Motor neuron (in vitro differentiated cells): ENCODE results near the gene ASTN2. TPM values are rescaled to one million over a fixed set of nuclear protein-coding genes. Genes with fewer than 3 reads are reported as not detected.
A peak's percentile ranks its signal among the peaks of the same experiment; 100 is the strongest.
"Not testable (repeated sequence)": the region's sequence is repeated elsewhere in the genome, so short reads cannot be mapped to it uniquely, and the experiment has no call there.

Experiments
- ATAC-seq, 8 experiments: fragments of 200-7000 bp; cut with Tn5 transposase; replicated peaks in 6 of 8; 2 replicates each; pipeline ENCODE4 v1.8.0; 2021; ENCODE audit warnings: mild to moderate bottlenecking in 8 of 8, moderate library complexity in 8 of 8
- H3K27ac ChIP-seq, 2 donors: fragments of 250-450 bp; sonication (Bioruptor Pico); 2 replicates each; pipeline ENCODE4 v1.9.0; 2021; ENCODE audit warnings: antibody characterized with exemption in 2 of 2, mild to moderate bottlenecking in 2 of 2, moderate library complexity in 1 of 2
- H3K4me1 ChIP-seq, 2 donors: fragments of 250-450 bp; sonication (Bioruptor Pico); replicated peaks in 1 of 2; 2 replicates each; pipeline ENCODE4 v1.6.1; 2021; ENCODE audit warnings: antibody characterized with exemption in 2 of 2, mild to moderate bottlenecking in 2 of 2, moderate library complexity in 1 of 2
- H3K4me3 ChIP-seq, 5 donors: fragments of 250-450 bp; sonication (Bioruptor Pico); 2 replicates each; pipeline ENCODE4 v1.9.0; 2021; ENCODE audit warnings: antibody characterized with exemption in 5 of 5, mild to moderate bottlenecking in 5 of 5, moderate library complexity in 4 of 5
- WGBS, 10 experiments: fragments of 450-650 bp; shearing (Covaris generic); methylation state at CpG; one replicate each; pipeline ENCODE4 v1.0.0; 2022; 5-methylcytosine and 5-hydroxymethylcytosine counted together
- in situ Hi-C, 9 experiments: fragments of 400-800 bp; cut with MboI; loops; one replicate each; pipeline ENCODE4 v1.15.0; 2021; ENCODE audit warnings: low sequenced_read_pairs in 9 of 9, low pct_unique_long_range_greater_than_20kb in 2 of 9; ENCODE audit not compliant: unreplicated experiment in 9 of 9
- total RNA-seq, 8 experiments: library from RNA; unstranded; fragments of 300-600 nt; gene quantifications; 2 replicates each; pipeline versions ENCODE4 v1.2.3 to v1.2.4, GENCODE V29; 2022

Gene ASTN2
- total RNA-seq, 8 experiments from 2014 or later, result 13.6 to 54.6 (median 17.9) TPM

DNA sequence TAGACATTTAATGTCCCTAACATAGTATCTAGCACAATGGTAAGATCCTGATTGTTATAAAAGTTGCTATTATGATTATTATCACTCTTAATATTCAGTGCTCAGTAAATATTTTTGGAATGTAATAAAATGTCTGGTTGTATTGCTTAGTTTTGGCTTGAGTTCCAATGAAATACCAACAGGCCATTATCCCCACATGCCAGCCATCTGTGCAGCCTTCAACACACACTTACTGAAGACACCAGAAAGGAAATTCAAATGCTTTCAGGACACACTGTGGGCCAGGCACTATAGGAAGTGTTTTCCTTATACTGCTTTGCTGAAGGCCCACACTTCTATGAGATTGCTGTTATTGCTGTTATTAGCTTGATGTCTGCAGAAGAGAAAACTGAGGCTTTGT, 570.2 kb downstream of the ASTN2 start:
- Histone ChIP-seq H3K27ac (no peak overlapping the region), H3K4me3 (no peak overlapping the region), H3K4me1 (no peaks in the 10 kb centered on the region)
- ATAC-seq, result peak in 1 of 8 experiments; percentile 53
- in situ Hi-C loops, result loop anchor here in 1 of 9 experiments (10.0 kb wide), 1 partner anchor 100 kb away; no protein-coding TSS in a partner anchor

DNA sequence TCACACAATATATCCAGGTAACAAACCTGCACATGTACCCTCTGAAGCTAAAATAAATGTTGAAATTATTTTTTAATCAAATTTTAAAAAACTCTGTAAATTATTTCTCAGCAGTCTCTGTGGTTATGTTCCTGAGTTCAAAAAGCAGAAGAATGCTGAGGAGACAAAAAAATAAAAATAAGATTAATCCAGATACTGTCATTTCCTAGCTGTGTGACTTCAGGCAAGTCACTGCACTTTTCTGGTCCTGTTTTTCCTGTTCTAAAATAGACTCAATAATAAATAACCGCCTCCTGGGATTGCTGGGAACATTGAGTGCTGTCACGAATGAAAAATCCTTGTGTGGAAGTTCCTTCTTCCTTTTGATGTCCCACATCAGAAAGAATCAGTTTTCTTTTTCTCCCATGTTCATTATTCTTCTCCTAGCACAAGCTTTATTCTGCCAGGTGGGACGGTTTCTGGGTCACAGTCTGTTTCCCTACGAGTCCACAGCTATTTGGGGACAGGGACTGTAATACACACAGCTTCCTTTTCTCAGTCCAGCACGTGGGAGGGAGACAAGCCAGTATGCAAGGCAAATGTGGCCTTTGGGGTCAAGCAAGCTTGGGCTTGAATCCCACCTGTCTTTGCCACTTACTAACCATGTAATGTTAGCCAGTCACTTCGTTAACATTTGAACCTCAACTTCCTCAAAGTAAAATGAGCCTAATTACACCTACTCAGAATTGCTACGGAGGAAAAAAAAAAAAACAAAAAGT, 570.8 kb downstream of the ASTN2 start:
- H3K4me3 ChIP-seq, result no peak overlapping the region
- WGBS, 10 experiments, result 7 to 84% (median 55%) methylated on average over 2 to 7 of the region's 7 CpGs
- in situ Hi-C loops, result loop anchor here in 1 of 9 experiments (10.0 kb wide), 1 partner anchor 99 kb away; no protein-coding TSS in a partner anchor
- no peak overlapping the region for H3K27ac ChIP-seq
- no peaks in the 10 kb centered on the region for H3K4me1 ChIP-seq
- ATAC-seq, result no peak

- Histone ChIP-seq H3K4me1 (peaks cover 2 to 6% of the 10 kb centered on the region in 2 donors), H3K4me3 (no peak overlapping the region), H3K27ac (no peak overlapping the region)
- WGBS, 10 experiments, result 60 to 100% (median 80%) methylated on average over 1 of the region's 6 CpGs; no CpG with 5 or more reads in 7 of the 10 experiments
- ATAC-seq, result peak in 1 of 8 experiments; percentile 29
- in situ Hi-C loops, result loop anchor here in 1 of 9 experiments (10.0 kb wide), 1 partner anchor 98 kb away; no protein-coding TSS in a partner anchor
Observed at GRCh38 chr9:116842658-116843057, 572.2 kb downstream of the ASTN2 start.

DNA sequence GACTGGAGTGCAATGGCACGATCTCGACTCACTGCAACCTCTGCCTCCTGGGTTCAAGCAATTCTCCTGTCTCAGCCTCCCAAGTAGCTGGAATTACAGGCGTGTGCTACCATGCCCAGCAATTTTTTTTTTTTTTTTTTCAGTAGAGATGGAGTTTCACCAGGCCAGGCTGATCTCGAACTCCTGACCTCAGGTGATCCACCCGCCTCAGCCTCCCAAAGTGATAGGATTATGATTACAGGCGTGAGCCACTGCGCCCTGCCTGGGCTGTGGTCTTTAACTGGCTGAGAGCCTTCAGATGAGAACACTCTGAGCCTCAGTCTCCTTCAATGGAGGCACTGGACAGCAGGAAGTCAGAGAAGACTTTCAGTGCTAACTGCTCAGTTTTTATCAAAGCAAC, 576.4 kb downstream of the ASTN2 start:
- in situ Hi-C loops, ATAC-seq, H3K4me3 ChIP-seq, H3K27ac ChIP-seq: not testable (repeated sequence)
- peaks cover 14% of the 10 kb centered on the region in 2 donors for H3K4me1 ChIP-seq
- 40 to 88% (median 80%) methylated on average over 1 to 7 of the region's 7 CpGs; no CpG with 5 or more reads in 5 of the 10 experiments for WGBS, 10 experiments

GRCh38 chr9:116837018-116837989, 577.6 kb downstream of the ASTN2 start:
- Histone ChIP-seq H3K27ac (no peak overlapping the region), H3K4me1 (peaks cover 14 to 25% of the 10 kb centered on the region in 2 donors), H3K4me3 (no peak overlapping the region)
- WGBS, 10 experiments, result 33 to 83% (median 77%) methylated on average over 2 to 5 of the region's 5 CpGs; no CpG with 5 or more reads in 5 of the 10 experiments
- ATAC-seq, result peak in 7 of 8 experiments; percentile 41 to 86 (median 59)
- in situ Hi-C loops, result no loop called here

GRCh38 chr9:116830321-116830720, 584.5 kb downstream of the ASTN2 start:
- H3K4me3 ChIP-seq, in situ Hi-C loops, ATAC-seq, H3K27ac ChIP-seq: not testable (repeated sequence)
- WGBS, 10 experiments, result 60 to 100% (median 90%) methylated on average over 1 to 2 of the region's 2 CpGs; no CpG with 5 or more reads in 3 of the 10 experiments
- peaks cover 2 to 30% of the 10 kb centered on the region in 2 donors for H3K4me1 ChIP-seq

- Histone ChIP-seq H3K27ac (no peak overlapping the region), H3K4me1 (peaks cover 7 to 25% of the 10 kb centered on the region in 2 donors), H3K4me3 (no peak overlapping the region)
- ATAC-seq, result peak in 5 of 8 experiments; percentile 28 to 67 (median 58)
- WGBS, 10 experiments, result 36 to 83% (median 55%) methylated on average over 1 to 6 of the region's 6 CpGs; no CpG with 5 or more reads in 3 of the 10 experiments
- in situ Hi-C loops, result no loop called here
Observed at GRCh38 chr9:116821633-116822229, 593.1 kb downstream of the ASTN2 start.

GRCh38 chr9:116819116-116819515, 595.7 kb downstream of the ASTN2 start:
- no peak overlapping the region for H3K4me3 ChIP-seq
- peak overlapping the region in 1 of 2 donors; percentile 13 for H3K27ac ChIP-seq
- in situ Hi-C loops, result no loop called here
- WGBS, 10 experiments, result 0 to 83% (median 27%) methylated on average over 1 of the region's 1 CpG; no CpG with 5 or more reads in 4 of the 10 experiments
- peaks cover 7 to 25% of the 10 kb centered on the region in 2 donors for H3K4me1 ChIP-seq
- ATAC-seq, result peak in 5 of 8 experiments; percentile 8 to 71 (median 47)

DNA sequence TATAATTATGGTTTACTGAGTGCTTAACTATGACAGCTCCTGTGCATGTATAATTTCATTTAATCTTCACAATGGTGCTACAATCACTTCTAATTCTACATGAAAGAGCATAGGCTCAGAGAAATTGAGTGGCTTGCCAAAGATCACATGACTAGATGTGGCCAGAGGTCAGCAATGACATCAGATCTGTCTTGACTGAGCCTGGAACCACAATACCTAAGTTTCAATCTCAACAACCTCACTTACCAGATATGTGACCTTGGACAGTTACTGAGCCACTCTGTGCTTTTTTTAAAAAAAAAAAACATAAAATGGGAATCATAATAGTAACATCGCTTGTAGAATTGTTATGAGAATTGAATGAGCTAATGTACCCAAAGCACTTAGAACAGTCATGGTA, 597.1 kb downstream of the ASTN2 start:
- in situ Hi-C loops, result no loop called here
- Histone ChIP-seq H3K27ac (no peak overlapping the region), H3K4me3 (no peak overlapping the region), H3K4me1 (peaks cover 7 to 25% of the 10 kb centered on the region in 2 donors)
- peak in 1 of 8 experiments; percentile 28 for ATAC-seq
- 0 to 100% (median 100%) methylated on average over 1 of the region's 1 CpG; no CpG with 5 or more reads in 3 of the 10 experiments for WGBS, 10 experiments

DNA sequence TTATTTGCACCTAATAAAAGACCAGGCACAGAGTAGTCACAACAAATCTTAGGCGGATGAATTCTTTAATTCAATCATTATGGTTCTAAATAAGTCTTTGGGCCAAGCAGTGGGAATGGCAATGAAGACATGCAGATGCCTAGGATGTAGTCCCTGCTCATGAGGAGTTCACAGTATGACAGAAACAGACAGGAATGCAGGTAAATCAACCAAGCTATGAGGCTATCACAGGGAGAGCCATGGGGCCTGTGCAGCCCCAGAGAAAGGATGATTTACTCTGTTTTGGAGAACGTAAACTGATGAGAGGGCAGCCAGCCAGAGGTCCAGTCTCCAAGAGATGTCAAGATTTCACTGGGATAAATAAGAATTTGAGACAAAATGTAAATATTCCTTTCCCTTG, 598.4 kb downstream of the ASTN2 start:
- H3K27ac ChIP-seq, result no peak overlapping the region
- 6 to 100% (median 79%) methylated on average over 1 to 2 of the region's 2 CpGs; no CpG with 5 or more reads in 6 of the 10 experiments for WGBS, 10 experiments
- in situ Hi-C loops, result no loop called here
- H3K4me1 ChIP-seq, result peaks cover 7 to 16% of the 10 kb centered on the region in 2 donors
- ATAC-seq, result no peak
- H3K4me3 ChIP-seq, result no peak overlapping the region

- no peak for ATAC-seq
- 0 to 100% (median 63%) methylated on average over 1 of the region's 1 CpG; no CpG with 5 or more reads in 2 of the 10 experiments for WGBS, 10 experiments
- Histone ChIP-seq H3K27ac (no peak overlapping the region), H3K4me3 (no peak overlapping the region), H3K4me1 (peaks cover 7 to 10% of the 10 kb centered on the region in 2 donors)
- in situ Hi-C loops, result no loop called here
Observed at GRCh38 chr9:116815835-116816234, 599.0 kb downstream of the ASTN2 start.

DNA sequence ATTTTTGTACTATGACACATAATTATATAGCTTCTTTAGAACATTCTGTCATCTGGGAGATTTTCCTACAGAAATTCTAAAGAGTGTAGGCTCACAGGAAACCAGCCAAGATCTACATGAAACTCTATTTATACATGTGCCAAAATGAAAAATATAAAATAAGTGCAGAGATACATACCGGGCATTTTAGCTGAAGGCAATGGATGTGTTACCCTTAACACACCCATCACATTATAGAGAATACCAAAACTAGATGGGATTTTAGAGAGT, 601.9 kb downstream of the ASTN2 start:
- ATAC-seq, result peak in 1 of 8 experiments; percentile 55
- WGBS, 10 experiments, result 0 to 100% (median 94%) methylated on average over 1 of the region's 1 CpG; no CpG with 5 or more reads in 4 of the 10 experiments
- Histone ChIP-seq H3K4me3 (no peak overlapping the region), H3K4me1 (peaks cover 0 to 8% of the 10 kb centered on the region in 2 donors), H3K27ac (no peak overlapping the region)
- in situ Hi-C loops, result no loop called here
